Stimulated activated CD4-positive, alpha-beta T cell treated with anti-CD3 and anti-CD28 coated beads, Interleukin-12 subunit alpha, Interleukin-12 subunit beta, amount 100 ng/mL, for 48 hours (primary cell): Measurements from ENCODE around the gene QPRT.
"Not testable (repeated sequence)": the region's sequence is repeated elsewhere in the genome, so short reads cannot be mapped to it uniquely, and the experiment has no call there.

ENCODE experiments used
- DNase-seq, 3 donors: peaks; one replicate each; pipeline ENCODE4 v3.0.0-alpha.2; 2020; ENCODE audit warnings: low read depth in 2 of 3, low spot score in 1 of 3

Gene QPRT

DNA sequence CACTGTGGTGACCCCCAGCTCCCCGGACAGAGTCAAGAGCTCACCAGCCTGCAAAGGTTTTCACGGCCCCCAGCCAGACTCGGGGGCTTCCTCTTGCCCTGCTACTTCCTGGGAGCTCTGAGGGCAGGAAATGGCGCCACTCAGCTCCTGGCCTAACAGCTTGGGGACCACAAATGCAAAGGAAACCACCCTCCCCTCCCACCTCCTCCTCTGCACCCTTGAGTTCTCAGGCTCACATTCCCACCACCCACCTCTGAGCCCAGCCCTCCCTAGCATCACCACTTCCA, 16.3 kb upstream of the QPRT start:
- DNase-seq: no peak

DNA sequence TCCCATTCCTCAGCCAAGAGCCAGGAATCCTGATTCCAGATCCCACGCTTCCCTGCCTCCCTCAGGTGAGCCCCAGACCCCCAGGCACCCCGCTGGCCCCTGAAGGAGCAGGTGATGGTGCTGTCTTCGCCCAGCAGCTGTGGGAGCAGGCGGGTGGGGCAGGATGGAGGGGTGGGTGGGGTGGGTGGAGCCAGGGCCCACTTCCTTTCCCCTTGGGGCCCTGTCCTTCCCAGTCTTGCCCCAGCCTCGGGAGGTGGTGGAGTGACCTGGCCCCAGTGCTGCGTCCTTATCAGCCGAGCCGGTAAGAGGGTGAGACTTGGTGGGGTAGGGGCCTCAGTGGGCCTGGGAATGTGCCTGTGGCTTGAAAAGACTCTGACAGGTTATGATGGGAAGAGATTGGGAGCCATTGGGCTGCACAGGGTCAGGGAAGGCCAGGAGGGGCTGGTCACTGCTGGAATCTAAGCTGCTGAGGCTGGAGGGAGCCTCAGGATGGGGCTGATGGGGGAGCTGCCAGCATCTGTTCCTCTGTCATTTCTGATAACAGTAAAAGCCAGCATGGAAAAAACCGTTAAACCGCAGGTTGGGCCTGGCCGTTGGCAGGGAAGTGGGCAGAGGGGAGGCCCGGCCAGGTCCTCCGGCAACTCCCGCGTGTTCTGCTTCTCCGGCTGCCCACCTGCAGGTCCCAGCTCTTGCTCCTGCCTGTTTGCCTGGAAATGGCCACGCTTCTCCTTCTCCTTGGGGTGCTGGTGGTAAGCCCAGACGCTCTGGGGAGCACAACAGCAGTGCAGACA, 15.8 kb upstream of the QPRT start, which contains the start of gene SPN:
SPN (plus strand) TSS at position 232 of the 791 bp plus-strand sequence; CDS start at position 714, 482 bp downstream.
- no peak for DNase-seq

DNA sequence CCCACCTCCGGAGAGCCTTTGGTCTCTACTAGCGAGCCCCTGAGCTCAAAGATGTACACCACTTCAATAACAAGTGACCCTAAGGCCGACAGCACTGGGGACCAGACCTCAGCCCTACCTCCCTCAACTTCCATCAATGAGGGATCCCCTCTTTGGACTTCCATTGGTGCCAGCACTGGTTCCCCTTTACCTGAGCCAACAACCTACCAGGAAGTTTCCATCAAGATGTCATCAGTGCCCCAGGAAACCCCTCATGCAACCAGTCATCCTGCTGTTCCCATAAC, 15.2 kb upstream of the QPRT start:
- no peak for DNase-seq

DNA sequence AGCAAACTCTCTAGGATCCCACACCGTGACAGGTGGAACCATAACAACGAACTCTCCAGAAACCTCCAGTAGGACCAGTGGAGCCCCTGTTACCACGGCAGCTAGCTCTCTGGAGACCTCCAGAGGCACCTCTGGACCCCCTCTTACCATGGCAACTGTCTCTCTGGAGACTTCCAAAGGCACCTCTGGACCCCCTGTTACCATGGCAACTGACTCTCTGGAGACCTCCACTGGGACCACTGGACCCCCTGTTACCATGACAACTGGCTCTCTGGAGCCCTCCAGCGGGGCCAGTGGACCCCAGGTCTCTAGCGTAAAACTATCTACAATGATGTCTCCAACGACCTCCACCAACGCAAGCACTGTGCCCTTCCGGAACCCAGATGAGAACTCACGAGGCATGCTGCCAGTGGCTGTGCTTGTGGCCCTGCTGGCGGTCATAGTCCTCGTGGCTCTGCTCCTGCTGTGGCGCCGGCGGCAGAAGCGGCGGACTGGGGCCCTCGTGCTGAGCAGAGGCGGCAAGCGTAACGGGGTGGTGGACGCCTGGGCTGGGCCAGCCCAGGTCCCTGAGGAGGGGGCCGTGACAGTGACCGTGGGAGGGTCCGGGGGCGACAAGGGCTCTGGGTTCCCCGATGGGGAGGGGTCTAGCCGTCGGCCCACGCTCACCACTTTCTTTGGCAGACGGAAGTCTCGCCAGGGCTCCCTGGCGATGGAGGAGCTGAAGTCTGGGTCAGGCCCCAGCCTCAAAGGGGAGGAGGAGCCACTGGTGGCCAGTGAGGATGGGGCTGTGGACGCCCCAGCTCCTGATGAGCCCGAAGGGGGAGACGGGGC, 14.7 kb upstream of the QPRT start:
- no peak for DNase-seq

DNA sequence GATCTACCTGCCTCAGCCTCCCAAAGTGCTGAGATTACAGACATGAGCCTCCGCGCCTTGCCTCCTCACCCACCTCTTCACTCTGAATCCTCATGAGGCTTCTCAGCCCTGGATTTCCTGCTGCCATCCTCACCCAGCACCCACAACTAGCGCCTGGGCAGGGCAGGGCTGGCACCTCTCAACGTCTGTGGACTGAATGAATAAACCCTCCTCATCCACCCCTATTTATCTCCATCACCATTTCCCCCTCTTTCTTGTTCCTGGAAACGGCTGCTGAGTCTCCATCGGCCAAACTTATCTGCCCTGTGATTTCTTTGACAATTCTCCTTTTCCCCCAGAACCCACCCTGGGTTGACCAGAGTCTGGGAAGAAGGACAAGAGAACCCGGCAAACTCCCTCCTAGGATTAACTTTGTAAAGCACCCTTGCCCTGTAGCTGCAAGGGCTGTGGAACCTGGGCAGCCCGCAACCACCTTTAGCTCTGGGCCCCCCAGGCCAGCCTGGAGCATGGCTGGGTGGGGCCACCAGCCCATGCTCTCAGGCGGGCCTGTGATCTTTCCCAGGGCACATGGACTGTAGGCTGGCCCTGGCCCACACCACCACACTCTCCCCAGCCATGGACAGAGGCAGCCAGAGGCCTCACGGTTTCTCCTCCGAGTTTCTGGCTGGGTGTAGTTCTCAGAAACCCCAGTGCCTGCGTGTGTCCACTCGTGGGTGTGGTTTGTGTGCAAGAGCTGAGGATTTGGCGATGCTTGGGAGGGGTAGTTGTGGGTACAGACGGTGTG, 13.5 kb upstream of the QPRT start:
- no peak for DNase-seq

DNA sequence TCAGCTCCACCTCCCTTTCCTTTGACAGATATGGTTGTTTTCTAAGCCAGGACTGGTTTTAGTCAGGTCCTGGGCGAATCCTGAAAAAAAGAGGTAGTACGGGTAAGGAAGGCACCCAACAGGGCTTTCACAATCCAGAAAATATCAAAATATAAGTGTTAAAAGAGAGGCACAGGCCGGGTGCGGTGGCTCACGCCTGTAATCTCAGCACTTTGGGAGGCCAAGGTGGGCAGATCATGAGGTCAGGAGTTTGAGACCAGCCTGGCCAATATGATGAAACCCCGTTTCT, 11.7 kb upstream of the QPRT start:
- not testable (repeated sequence) for DNase-seq

DNA sequence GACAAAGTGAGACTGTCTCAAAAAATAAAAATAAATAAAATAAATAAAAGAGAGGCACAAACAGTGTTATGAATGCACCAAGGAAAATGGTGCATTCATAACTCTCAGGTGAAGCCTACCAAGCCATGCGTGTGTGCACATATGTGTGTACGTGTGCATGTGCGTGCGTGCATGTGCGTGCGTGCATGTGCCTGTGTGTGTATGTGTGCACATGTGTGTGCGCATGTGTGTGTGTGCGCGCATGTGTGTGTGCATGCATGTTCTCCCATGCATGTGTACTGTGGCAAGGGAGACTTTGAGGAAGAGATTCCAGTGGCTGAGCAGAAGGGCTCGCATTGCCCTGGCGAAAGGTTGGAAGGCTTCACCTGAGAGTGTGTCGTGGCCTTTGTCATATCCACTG, 11.2 kb upstream of the QPRT start:
- no peak for DNase-seq

DNA sequence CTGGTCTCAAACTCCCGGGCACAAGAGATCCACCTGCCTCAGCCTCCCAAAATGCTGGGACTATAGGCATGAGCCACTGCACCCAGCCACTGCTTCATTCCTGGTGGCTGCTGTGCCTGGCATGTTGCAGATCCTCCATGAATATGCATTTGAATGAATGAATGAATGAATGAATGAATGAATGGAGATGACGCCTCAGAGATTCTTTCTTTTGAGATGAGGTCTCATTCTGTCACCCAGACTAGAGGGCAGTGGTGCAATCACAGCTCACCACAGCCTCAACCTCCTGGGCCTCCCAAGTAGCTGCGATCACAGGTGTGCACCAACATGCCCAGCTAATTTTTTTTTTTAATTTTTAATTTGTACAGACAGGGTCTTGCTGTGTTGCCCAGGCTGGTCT, 10.7 kb upstream of the QPRT start:
- no peak for DNase-seq

DNA sequence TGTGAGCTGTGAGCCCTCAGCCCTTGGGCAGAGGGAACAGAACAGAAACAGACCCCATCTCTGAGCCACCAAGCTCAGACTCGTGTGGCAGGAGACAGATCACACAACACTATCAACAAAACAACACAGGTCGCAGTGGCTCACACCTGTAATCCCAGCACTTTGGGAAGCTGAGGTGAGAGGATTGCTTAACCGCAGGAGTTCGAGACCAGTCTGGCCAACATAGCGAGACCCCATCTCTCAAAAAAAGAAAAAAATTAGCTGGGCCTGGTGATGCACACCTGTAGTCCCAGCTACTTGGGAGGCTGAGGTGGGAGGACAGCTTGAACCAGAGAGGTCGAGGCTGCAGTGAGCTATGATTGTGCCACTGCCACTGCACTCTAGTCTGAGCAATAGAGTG, 5.5 kb upstream of the QPRT start:
- DNase-seq: no peak

DNA sequence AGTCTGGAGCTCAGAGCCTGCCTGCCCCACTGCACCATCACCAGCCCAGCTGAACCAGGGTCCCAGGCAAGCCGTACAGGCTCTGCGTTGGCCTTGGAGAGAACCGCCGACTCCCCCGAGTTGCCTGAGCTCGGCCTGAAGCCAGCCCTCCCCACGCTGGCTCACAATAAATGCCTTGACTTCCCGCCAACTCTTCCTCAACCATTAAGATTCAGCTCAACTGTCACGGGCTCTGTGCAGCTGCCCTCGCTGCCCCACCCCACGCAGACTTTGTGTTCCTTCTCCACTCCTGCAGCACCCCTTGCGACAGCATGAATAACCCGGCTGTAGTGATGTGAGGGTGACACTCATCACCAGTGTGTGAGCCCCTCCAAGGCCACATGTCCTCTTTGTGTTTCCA, 4.8 kb upstream of the QPRT start:
- DNase-seq: no peak

DNA sequence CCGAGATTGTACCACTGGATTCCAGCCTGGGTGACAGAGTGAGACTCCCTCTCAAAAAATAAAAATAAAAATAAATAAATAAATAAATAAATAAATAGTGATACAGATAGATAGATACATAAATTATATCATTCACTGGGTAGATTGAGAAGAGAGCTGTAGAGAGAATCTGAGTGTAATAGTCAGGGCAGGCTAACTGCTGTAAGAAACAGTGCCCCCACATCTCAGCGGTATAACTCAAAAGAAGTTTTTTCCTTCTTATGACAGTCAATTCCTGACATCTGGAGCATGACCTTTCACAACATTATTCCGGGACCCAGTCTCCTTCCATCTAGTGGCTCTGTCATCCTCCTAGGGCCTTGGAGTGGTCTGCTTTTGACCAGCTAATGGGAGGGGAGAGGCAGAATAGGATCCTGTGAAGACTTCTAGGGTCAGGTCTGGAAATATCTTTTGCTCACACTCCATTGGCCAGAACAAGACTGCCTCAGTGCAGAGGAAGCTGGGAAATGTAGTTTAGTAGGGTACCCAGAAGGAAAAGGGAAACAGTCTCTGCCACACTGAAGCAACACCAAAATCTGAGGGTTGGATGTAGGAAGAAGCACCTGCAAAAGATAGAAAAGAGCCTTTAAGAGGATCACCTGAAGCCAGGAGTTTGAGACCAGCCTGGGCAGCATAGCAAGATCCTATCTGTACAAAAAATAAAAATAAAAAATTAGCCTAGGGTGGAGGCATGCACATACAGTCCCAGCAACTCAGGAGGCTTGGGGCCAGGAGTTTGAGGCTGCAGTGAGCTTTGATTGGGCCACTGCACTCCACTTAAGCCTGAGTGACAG, 3.0 kb upstream of the QPRT start:
- DNase-seq: no peak

DNA sequence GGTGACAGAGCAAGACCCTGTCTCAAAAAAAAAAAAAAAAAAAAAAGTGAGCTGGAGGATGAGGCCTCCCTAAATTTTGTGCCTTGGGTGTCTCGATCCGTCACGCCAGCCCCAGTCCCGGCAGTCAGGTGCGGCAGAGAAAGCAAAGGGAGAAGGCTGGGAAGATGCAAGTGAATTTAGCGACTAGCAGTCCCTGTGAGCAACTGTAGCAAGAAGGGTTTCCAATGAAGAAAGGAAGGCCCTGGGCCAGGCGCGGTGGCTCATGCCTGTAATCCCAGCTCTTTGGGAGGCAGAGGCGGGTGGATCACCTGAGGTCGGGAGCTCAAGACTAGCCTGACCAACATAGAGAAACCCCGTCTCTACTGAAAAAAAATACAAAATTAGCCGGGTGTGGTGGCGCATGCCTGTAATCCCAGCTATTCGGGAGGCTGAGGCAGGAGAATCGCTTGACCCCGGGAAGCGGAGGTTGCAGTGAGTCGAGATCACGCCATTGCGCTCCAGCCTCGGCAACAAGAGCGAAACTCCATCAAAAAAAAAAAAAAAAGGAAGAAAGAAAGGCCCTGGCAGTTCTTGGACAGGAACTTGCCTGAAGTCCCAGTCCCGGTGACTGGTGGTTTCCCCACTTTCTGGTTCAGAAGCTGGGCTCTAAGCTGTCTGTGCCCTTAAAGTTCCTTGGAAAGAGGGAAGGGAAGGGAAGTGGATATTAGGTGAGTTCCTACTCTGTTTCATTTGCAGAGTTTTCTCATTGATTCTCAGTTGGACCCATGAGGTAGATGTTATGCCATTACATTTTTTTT, 1.8 kb upstream of the QPRT start:
- no peak for DNase-seq

DNA sequence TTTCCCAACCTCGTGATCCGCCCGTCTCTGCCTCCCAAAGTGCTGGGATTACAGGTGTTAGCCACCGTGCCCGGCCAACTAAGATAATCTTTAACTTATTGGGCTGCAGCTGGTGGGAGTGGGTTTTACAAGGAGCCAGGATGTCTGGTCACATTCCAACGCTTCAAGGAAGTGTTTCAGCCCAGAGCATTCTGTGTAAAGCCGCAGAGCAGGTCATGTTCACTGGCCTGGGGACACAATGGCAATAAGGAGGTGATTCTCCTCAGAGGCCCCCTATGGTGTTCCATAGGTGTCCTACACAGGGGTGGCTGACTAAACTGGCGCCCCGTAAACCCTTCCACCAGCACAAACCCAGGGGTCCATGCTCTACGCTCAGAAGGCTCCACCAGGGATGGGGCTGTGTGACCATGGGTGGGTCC, 1.2 kb downstream of the QPRT start:
- DNase-seq: no peak

DNA sequence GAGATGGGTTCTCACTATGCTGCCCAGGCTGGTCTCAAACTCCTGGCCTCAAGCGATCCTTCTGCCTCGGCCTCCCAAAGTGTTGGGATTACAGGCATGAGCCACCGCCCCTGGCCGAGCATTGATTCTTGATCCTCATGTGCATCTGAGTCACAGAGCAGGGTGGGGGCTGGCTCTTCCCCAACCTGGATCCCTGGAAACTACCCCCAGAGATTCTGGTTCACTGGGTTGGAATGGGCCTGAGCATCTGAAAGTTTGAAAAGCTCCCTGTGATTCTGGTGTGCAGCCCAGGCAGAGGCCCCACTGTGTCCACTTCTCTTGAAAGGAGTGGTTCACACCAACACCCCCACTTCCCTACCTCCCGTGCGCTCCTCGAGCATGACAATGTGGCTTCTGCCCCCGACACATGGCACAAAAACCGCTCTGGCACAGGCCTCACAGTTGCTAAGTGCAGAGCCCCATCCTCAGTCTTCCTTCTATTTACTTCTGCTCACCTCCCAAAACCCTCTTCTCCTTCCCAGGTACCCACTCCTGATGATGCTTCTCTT, 4.6 kb downstream of the QPRT start:
- no peak for DNase-seq

DNA sequence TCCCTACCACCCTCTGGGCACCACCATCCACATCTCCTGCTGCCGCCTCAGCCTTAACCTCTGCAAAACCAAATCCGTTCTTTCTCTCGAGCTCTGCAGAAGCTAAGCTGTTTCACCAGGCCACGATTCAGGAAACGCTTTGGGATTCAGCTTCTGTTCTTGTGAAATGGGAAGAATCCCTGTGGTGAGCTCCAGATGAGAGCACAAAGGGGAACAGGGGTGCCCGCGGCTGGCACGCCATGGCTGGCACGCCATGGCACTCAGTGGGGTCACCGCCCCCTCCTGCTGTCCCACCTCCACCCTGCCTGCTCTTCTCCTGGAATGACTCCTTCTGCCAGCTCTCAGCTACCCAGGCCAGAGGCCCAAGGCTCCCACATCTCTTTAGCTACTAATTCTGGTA, 5.7 kb downstream of the QPRT start:
- no peak for DNase-seq

DNA sequence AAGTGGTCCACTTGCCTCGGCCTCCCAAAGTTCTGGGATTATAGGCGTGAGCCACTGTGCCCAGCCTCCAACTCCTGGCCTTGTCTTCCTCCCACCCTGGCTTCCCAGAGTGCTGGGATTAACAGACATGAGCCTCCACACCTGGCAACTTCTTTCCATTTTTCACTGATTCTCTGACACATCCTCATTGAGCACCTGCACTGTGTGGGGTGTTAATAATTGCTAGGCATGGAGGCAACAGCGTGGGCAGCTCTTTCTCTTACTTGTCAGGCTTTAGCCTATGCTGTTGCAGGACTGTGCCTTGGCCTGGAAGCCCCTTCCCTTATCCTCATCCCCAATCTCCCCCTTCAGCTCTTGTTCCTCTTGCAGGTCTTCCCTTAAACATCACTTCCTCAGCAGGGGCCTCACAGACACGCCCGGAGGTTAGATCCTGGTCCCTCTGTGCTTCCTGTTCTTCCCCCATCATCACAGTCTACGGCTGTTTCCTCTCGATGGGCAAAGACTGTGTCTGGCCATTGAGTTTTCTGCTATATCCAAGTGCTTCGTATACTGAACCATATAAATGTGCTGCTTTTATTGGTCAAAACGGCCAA, 7.9 kb downstream of the QPRT start:
- DNase-seq: no peak

DNA sequence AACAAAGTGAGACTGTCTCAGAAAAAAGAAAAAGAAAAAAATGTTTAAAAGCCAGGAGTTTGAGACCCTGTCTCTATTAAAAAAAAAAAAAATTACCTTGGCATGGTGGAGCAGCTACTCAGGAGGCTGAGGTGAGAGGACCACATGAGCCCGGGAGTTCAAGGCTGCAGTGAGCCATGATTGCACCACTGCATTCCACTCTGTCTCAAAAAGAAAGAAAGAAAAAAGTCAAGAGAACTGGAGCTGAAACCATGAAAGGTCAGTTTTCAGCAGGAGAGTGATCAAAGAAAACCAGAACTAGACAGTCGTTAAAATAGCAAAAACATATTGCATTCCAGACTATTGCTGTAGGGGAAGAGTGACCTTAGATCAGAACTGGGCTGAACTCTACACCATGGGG, 8.8 kb downstream of the QPRT start:
- DNase-seq: no peak

DNA sequence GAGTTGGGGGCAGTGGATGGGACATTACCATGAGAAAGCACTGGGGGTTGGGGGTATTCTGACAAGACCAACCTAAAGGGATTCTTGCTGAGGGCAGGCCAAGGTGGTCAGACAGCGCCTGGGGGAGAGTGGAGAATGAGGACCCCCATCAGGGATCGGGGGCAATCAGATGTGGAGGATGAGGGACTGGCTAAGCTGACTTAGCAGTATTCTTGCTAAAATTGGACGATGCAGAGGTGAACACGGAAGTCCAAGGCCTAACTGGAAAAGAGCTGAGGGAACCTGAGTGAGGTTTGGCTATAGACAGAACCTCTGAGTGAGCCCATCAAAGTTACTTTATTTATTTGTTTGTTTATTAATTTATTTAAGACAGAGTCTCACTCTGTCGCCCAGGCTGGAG, 9.2 kb downstream of the QPRT start:
- no peak for DNase-seq

DNA sequence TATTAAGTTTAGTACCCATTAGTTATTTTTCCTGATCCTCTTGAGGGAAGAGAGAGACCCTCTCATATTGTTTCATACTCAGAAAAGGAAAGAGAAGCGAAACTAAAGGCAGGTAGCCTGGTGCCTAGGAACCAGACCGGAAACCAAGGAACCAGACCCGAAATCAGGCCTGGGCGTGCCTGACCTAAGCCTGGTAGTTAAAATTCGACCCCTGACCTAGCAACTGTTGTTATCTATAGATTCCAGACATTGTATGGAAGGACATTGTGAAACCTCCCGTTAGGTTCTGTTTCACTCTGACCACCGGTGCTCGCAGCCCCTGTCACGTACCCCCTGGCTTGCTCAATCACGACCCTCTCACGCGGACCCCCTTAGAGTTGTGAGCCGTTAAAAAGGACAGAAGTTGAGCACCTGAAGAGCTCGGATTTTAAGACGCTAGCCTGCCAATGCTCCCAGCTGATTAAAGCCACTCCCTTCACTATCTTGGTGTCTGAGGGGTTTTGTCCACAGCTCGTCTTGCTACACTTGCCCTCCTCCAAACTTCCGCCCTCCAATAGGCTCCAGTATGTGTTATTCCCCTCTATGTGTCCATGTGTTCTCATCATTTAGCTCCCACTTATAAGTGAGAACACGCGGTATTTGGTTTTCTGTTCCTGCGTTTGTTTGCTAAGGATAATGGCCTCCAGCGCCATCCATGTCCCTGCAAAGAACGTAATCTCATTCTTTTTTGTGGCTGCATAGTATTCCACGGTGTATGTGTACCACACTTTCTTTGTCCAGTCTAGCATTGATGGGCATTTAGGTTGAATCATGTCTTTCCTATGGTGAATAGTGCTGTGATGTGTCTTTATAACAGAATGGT, 10.7 kb downstream of the QPRT start:
- not testable (repeated sequence) for DNase-seq
